Measurements from ENCODE around the gene ZNF710.
A peak's percentile ranks its signal among the peaks of the same experiment; 100 is the strongest.

Gene ZNF710

DNA sequence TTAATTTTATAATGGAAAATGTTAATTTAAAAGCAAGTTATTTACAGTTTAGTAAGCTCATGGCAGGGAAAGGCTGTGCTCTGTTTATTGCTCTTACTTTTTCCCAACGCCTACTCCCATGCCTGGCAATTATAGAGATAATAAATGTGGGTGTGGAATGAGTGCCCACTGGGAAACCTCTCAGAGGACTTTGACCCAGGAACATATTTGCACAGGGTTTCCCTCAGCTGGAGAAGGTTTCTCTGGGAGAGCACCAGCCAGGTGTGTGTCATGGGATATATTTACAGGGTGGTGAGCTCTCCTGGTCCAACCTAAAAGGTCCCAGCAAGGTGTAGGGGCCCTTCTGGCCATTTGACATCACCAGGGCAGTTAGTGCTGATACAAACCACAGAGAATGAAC, 27.9 kb downstream of the ZNF710 start:
- Histone ChIP-seq H3K4me3 (ENCODE audit: low read length) (no peak overlapping the region), H2BK15ac (replicated peaks; ENCODE audit: low read depth) (no peak overlapping the region), H3K56ac (ENCODE audit: low read length) (no peak overlapping the region), H2AK5ac (ENCODE audit: low read length) (no peak overlapping the region), H2BK5ac (ENCODE audit: low read length) (no peak overlapping the region), H3K27ac (ENCODE audit: low read depth, low read length) (no peak overlapping the region), H3K4me2 (ENCODE audit: low read length) (no peak overlapping the region), H4K8ac (ENCODE audit: low read depth, low read length) (no peak overlapping the region), H3K79me2 (ENCODE audit: control insufficient read depth, insufficient read depth, low read length) (peaks cover 28% of the 10 kb centered on the region), H4K5ac (ENCODE audit: low read length) (no peak overlapping the region), H3K36me3 (ENCODE audit: control insufficient read depth, insufficient read depth, low read length) (peaks cover 1% of the 10 kb centered on the region), H2BK120ac (ENCODE audit: low read depth, low read length) (no peak overlapping the region), H3K9ac (ENCODE audit: low read length) (no peak overlapping the region), H3K79me1 (ENCODE audit: low read length) (peaks cover 24% of the 10 kb centered on the region), H3K4ac (ENCODE audit: low read depth, low read length) (no peak overlapping the region), H3K18ac (ENCODE audit: low read length) (no peak overlapping the region), H3K23ac (ENCODE audit: low read length) (no peak overlapping the region), H3K4me1 (ENCODE audit: control insufficient read depth, low read depth, low read length) (peaks cover 5% of the 10 kb centered on the region), H3K27me3 (ENCODE audit: insufficient read depth, low read length, poor library complexity) (no peaks in the 10 kb centered on the region)
- DNase-seq, result no peak
- no CpG with 5 or more reads among the region's 1 CpG for WGBS (ENCODE audit: extremely low coverage, insufficient coverage, low lambda C conversion rate)

DNA sequence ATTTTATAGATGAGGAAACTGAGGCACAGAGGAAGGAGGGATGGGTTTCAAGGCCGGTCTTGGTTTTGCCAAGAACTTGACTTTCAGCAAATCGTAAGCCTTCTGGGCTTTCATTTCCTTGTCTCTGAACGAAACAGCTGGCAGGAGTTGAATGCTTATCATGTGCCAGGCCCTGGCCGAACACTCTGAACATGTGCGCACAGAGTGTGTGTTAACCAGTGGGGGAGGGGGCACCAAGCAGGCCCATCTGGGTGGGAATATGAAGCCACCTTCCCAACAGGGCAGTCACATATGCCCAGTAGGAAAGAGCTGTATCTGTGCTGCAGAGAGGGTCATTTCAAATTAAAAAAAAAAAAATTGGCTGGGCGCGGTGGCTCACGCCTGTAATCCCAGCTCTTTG, 29.3 kb downstream of the ZNF710 start:
- H3K27me3 ChIP-seq (ENCODE audit: insufficient read depth, low read length, poor library complexity), result no peaks in the 10 kb centered on the region
- H3K4me1 ChIP-seq (ENCODE audit: control insufficient read depth, low read depth, low read length), result peaks cover 17% of the 10 kb centered on the region
- H2BK120ac ChIP-seq (ENCODE audit: low read depth, low read length), result no peak overlapping the region
- no peak overlapping the region for H4K5ac ChIP-seq (ENCODE audit: low read length)
- H3K79me2 ChIP-seq (ENCODE audit: control insufficient read depth, insufficient read depth, low read length), result peaks cover 29% of the 10 kb centered on the region
- H3K23ac ChIP-seq (ENCODE audit: low read length), result no peak overlapping the region
- H3K9ac ChIP-seq (ENCODE audit: low read length), result no peak overlapping the region
- H4K8ac ChIP-seq (ENCODE audit: low read depth, low read length), result no peak overlapping the region
- H3K56ac ChIP-seq (ENCODE audit: low read length), result no peak overlapping the region
- H3K4me2 ChIP-seq (ENCODE audit: low read length), result no peak overlapping the region
- H3K18ac ChIP-seq (ENCODE audit: low read length), result no peak overlapping the region
- no peak overlapping the region for H3K27ac ChIP-seq (ENCODE audit: low read depth, low read length)
- H3K4me3 ChIP-seq (ENCODE audit: low read length), result no peak overlapping the region
- DNase-seq, result no peak
- no CpG with 5 or more reads among the region's 8 CpGs for WGBS (ENCODE audit: extremely low coverage, insufficient coverage, low lambda C conversion rate)
- peaks cover 27% of the 10 kb centered on the region for H3K79me1 ChIP-seq (ENCODE audit: low read length)
- H3K4ac ChIP-seq (ENCODE audit: low read depth, low read length), result no peak overlapping the region
- no peak overlapping the region for H2BK5ac ChIP-seq (ENCODE audit: low read length)
- H2BK15ac ChIP-seq (replicated peaks; ENCODE audit: low read depth), result no peak overlapping the region
- H3K36me3 ChIP-seq (ENCODE audit: control insufficient read depth, insufficient read depth, low read length), result peaks cover 1% of the 10 kb centered on the region
- no peak overlapping the region for H2AK5ac ChIP-seq (ENCODE audit: low read length)

- DNase-seq, result peak; percentile 53
- no peak overlapping the region for H3K4me3 ChIP-seq (ENCODE audit: low read length)
- no peak overlapping the region for H3K4me2 ChIP-seq (ENCODE audit: low read length)
- H2BK15ac ChIP-seq (replicated peaks; ENCODE audit: low read depth), result no peak overlapping the region
- H2BK5ac ChIP-seq (ENCODE audit: low read length), result no peak overlapping the region
- no peaks in the 10 kb centered on the region for H3K27me3 ChIP-seq (ENCODE audit: insufficient read depth, low read length, poor library complexity)
- H3K4ac ChIP-seq (ENCODE audit: low read depth, low read length), result no peak overlapping the region
- H3K27ac ChIP-seq (ENCODE audit: low read depth, low read length), result no peak overlapping the region
- H3K4me1 ChIP-seq (ENCODE audit: control insufficient read depth, low read depth, low read length), result peaks cover 24% of the 10 kb centered on the region
- no CpG with 5 or more reads among the region's 8 CpGs for WGBS (ENCODE audit: extremely low coverage, insufficient coverage, low lambda C conversion rate)
- no peak overlapping the region for H4K8ac ChIP-seq (ENCODE audit: low read depth, low read length)
- peaks cover 29% of the 10 kb centered on the region for H3K79me2 ChIP-seq (ENCODE audit: control insufficient read depth, insufficient read depth, low read length)
- H3K79me1 ChIP-seq (ENCODE audit: low read length), result peaks cover 29% of the 10 kb centered on the region
- H2BK120ac ChIP-seq (ENCODE audit: low read depth, low read length), result no peak overlapping the region
- no peak overlapping the region for H3K23ac ChIP-seq (ENCODE audit: low read length)
- H3K9ac ChIP-seq (ENCODE audit: low read length), result no peak overlapping the region
- peak overlapping the region; percentile 5 for H3K56ac ChIP-seq (ENCODE audit: low read length)
- H3K36me3 ChIP-seq (ENCODE audit: control insufficient read depth, insufficient read depth, low read length), result peaks cover 1% of the 10 kb centered on the region
- H2AK5ac ChIP-seq (ENCODE audit: low read length), result no peak overlapping the region
- H3K18ac ChIP-seq (ENCODE audit: low read length), result no peak overlapping the region
- H4K5ac ChIP-seq (ENCODE audit: low read length), result no peak overlapping the region
Observed at GRCh38 chr15:90031231-90031791, 30.2 kb downstream of the ZNF710 start.

DNA sequence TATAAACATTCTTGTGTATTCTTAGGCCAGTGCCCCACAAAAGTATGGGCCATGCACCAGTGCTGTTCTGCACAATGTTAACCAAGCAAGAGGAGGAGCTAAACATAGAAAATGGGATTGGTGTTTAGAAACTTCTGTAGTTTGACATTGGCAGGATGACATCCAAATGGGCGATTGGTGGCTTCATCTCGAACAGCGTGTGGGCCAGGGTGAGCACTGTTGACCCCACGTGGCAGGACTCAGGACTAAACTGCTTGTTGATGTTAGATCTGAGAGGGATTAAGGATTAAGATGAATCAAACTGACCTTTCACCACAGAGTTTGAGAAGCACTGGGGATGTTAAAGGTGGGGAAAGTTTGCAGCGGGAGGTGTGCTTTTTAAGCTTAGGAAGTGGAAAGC, 31.9 kb downstream of the ZNF710 start:
- Histone ChIP-seq H3K27me3 (ENCODE audit: insufficient read depth, low read length, poor library complexity) (no peaks in the 10 kb centered on the region), H3K4ac (ENCODE audit: low read depth, low read length) (no peak overlapping the region), H2AK5ac (ENCODE audit: low read length) (no peak overlapping the region), H2BK5ac (ENCODE audit: low read length) (no peak overlapping the region), H3K36me3 (ENCODE audit: control insufficient read depth, insufficient read depth, low read length) (peaks cover 1% of the 10 kb centered on the region), H4K8ac (ENCODE audit: low read depth, low read length) (no peak overlapping the region), H3K27ac (ENCODE audit: low read depth, low read length) (no peak overlapping the region), H3K18ac (ENCODE audit: low read length) (no peak overlapping the region), H3K9ac (ENCODE audit: low read length) (no peak overlapping the region), H3K79me1 (ENCODE audit: low read length) (peaks cover 34% of the 10 kb centered on the region), H3K56ac (ENCODE audit: low read length) (no peak overlapping the region), H2BK120ac (ENCODE audit: low read depth, low read length) (no peak overlapping the region), H3K4me3 (ENCODE audit: low read length) (no peak overlapping the region), H3K23ac (ENCODE audit: low read length) (no peak overlapping the region), H3K4me2 (ENCODE audit: low read length) (no peak overlapping the region), H3K4me1 (ENCODE audit: control insufficient read depth, low read depth, low read length) (peaks cover 32% of the 10 kb centered on the region), H4K5ac (ENCODE audit: low read length) (no peak overlapping the region), H2BK15ac (replicated peaks; ENCODE audit: low read depth) (no peak overlapping the region), H3K79me2 (ENCODE audit: control insufficient read depth, insufficient read depth, low read length) (peaks cover 32% of the 10 kb centered on the region)
- no CpG with 5 or more reads among the region's 5 CpGs for WGBS (ENCODE audit: extremely low coverage, insufficient coverage, low lambda C conversion rate)
- DNase-seq, result no peak

DNA sequence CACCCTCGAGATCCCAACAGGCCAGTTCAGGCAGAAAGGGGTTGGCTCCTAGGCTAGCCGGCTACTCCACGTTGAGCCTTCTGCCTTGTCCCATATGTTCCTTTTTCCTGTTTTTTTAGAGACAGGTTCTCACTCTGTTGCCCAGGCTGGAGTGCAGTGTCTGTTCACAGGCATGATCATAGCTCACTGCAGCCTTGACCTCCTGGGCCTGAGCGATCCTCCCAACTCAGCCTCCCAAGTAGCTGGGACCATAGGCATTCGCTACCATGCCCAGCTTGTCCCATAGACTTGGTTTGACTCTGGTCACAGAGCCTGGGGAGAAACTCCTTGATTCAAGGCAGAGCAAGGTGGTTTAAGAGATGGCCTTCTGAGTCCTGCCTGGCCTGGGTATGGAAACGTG, 32.3 kb downstream of the ZNF710 start:
- WGBS (ENCODE audit: extremely low coverage, insufficient coverage, low lambda C conversion rate), result no CpG with 5 or more reads among the region's 6 CpGs
- Histone ChIP-seq H3K27me3 (ENCODE audit: insufficient read depth, low read length, poor library complexity) (no peaks in the 10 kb centered on the region), H3K79me1 (ENCODE audit: low read length) (peaks cover 32% of the 10 kb centered on the region), H3K36me3 (ENCODE audit: control insufficient read depth, insufficient read depth, low read length) (no peaks in the 10 kb centered on the region), H3K79me2 (ENCODE audit: control insufficient read depth, insufficient read depth, low read length) (peaks cover 31% of the 10 kb centered on the region), H3K4ac (ENCODE audit: low read depth, low read length) (no peak overlapping the region), H4K8ac (ENCODE audit: low read depth, low read length) (no peak overlapping the region), H2BK5ac (ENCODE audit: low read length) (no peak overlapping the region), H3K18ac (ENCODE audit: low read length) (no peak overlapping the region), H3K27ac (ENCODE audit: low read depth, low read length) (no peak overlapping the region), H2BK15ac (replicated peaks; ENCODE audit: low read depth) (no peak overlapping the region), H3K4me1 (ENCODE audit: control insufficient read depth, low read depth, low read length) (peaks cover 35% of the 10 kb centered on the region), H2BK120ac (ENCODE audit: low read depth, low read length) (no peak overlapping the region), H4K5ac (ENCODE audit: low read length) (no peak overlapping the region), H3K9ac (ENCODE audit: low read length) (no peak overlapping the region), H3K56ac (ENCODE audit: low read length) (peak overlapping the region; percentile 56), H3K4me3 (ENCODE audit: low read length) (no peak overlapping the region), H3K23ac (ENCODE audit: low read length) (peak overlapping the region; percentile 59), H2AK5ac (ENCODE audit: low read length) (no peak overlapping the region), H3K4me2 (ENCODE audit: low read length) (no peak overlapping the region)
- DNase-seq, result no peak

Data from mesendoderm (in vitro differentiated cells).